GM18498 (cell line): ENCODE results near the gene SLC12A5.

ENCODE experiments used
- ATAC-seq: cut with Tn5 transposase; IDR thresholded peaks from one replicate; pipeline ENCODE4 v1.9.1; 2021; ENCODE audit warnings: mild to moderate bottlenecking, moderate library complexity; ENCODE audit not compliant: unreplicated experiment

The SLC12A5 gene

GRCh38 chr20:46051556-46052308 lies 22.7 kb downstream of the SLC12A5 start:
- ATAC-seq: no peak

- no peak for ATAC-seq
Measured at GRCh38 chr20:46053416-46053815, 24.4 kb downstream of the SLC12A5 start.

GRCh38 chr20:46054606-46055005 lies 25.6 kb downstream of the SLC12A5 start:
- no peak for ATAC-seq

- no peak for ATAC-seq
Measured at GRCh38 chr20:46055269-46055668, 26.3 kb downstream of the SLC12A5 start.

GRCh38 chr20:46056027-46056833 lies 27.2 kb downstream of the SLC12A5 start:
- ATAC-seq: no peak

DNA sequence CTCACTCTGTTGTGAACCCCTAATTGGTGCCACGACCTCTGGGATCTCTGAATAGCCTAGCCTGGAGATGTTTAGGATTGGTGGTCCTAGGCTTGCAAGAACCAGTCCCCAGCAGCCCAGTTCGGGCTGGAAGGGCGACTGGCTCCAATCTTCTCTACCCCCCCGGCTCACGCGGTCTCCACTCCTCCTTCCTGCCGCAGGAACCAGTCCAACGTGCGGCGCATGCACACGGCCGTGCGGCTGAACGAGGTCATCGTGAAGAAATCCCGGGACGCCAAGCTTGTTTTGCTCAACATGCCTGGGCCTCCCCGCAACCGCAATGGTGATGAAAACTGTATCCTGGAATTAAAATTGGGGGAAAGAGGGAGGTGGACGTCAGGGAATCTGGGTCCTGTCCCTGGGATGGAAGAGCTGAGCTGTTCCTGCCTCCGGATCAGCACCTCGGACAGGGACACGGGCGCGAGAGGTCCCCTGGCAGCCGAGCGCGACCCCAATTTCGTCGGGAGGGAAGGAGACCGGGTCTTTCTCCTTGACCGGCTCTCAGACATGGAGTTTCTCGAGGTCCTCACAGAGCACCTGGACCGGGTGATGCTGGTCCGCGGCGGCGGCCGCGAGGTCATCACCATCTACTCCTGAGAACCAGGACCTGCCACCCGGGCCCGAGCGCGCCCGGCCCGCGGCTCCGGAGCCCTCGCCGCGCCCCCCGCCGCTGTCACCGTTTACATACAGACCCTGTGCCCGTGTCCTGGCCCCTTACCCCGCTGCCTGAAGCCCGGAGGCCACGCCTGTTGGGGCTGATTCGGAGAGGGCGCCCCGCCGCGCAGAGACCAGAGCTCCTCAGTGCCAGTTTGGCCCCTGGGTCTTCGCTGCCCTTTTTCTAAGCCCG lies 28.2 kb downstream of the SLC12A5 start:
- ATAC-seq: no peak

DNA sequence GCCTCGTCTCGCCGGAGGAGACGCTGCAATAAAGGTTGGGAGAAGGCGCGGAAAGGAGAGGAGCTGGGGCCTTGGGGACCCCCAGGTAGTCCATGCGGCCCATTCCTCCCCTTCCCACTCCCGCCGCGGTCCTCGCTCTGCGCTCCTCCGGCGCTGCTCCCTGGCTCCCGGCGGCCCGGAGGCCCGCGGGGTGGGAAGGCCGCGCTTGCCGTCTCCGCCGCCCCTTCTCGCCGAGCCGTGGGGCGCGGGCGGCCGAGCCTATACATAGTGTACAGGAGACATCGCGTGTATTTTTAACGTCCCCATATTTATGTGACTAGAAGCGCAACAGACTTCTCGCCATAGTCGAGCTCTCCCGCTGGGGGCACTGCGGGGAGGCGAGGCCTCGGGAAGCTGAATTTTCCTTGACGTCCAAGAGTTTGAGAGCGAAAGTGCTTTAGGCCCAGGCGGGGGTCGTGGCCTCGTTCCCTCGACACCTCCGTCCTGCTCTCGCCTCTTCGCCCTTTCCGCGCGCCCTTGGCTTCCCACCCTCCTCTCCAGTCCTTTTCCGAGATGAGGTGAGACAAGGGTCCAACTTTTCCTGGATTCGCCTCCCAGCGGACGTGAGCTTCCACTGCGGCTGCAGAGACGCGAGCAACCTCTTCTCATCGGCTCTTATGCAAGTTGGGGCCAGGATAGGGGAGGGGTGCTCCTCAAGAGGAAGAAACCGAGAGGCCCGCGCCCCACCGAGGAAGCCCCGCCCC lies 29.0 kb downstream of the SLC12A5 start:
- no peak for ATAC-seq

DNA sequence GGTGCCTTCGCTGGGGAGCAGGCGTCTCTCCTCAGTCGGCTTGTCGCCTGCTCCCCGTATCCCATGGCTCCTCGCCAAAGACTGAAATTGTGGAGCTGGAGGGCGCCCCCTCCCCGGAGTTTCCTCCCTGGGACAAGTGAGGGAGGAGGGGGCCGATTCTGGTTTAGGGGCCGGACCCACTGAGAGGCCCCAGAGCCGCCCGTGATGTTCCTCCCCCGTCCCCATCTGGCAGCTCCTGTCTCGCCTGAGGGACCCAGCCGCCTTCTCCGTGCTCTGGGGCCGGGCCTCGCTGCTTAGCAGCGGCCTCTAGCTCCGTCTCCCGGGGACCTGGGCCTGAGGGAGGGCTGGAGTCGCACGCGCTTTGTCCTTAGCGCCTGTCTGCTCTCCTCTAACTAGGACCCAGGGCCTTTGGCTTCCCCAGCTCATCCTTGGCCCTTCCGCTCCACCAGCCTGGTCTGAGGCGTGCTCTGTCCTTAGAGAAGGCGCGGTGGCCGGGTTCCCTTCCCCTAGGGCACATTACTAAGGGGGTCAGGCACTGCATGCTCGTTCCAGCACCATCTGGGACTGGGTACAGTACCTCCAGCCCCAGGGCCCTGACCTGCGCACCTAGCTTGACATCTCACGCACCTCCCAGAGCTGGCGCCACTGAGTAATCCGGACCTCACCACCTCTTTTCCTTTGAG lies 29.7 kb downstream of the SLC12A5 start:
- no peak for ATAC-seq

GRCh38 chr20:46060301-46060881 lies 31.4 kb downstream of the SLC12A5 start:
- ATAC-seq: no peak

GRCh38 chr20:46060975-46061374 lies 32.0 kb downstream of the SLC12A5 start:
- no peak for ATAC-seq

GRCh38 chr20:46062151-46062550 lies 33.1 kb downstream of the SLC12A5 start:
- no peak for ATAC-seq

- no peak for ATAC-seq
Measured at GRCh38 chr20:46062621-46063020, 33.6 kb downstream of the SLC12A5 start.

DNA sequence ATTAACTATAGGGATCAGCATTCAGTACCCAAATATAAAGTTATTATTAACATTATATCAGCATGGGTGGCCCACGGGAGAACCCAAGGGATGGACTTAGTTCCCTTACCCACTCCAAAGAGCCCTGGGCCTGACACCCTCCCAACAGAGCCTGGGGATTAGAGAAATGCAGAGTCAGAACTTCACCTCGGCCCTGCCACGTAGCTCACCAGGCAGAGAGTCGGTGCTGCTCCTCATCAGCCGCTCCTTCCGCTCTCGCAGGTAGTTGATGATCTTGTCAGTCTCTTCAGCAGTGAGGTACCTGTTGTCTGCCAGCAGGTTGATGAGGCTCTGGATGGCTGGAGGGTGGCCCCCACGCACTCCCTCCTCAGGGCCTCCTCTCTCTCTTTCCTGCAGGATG lies 34.1 kb downstream of the SLC12A5 start:
- ATAC-seq: no peak

- ATAC-seq: no peak
Measured at GRCh38 chr20:46063652-46064054, 34.6 kb downstream of the SLC12A5 start.

GRCh38 chr20:46065006-46065405 lies 36.0 kb downstream of the SLC12A5 start:
- ATAC-seq: no peak

GRCh38 chr20:46065691-46066090 lies 36.7 kb downstream of the SLC12A5 start:
- no peak for ATAC-seq

DNA sequence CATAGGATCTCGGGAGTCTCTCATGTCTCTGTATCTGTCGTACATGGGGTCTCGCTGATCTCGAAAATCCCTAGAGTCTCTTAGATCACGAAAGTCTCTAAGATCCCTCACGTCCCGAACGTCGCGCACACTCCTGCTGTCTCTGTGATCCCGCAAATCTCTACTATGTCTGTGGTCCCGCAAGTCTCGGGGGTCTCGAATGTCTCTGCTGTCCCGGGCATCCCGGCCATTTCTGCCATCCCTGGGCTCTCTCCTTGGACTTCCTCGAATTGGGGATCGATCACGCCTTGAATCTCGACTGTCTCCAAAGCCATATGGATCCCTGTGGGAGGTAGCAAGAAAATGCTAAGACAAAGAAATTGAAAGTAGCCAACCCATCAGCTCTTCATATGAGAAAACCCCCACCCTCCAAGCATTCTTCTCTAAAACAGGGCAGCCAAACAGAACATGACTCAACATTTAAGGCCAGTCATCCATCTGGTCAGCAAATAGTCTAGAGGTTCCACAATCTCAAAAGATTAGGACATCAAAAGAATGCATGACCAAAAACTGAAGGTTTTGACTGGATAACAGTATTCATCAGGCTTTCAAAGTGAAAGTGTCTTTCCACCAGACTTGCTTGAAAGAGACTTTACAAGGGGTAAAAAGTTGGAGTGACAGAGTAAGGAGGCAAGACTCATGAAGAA lies 41.3 kb downstream of the SLC12A5 start:
- ATAC-seq: no peak

GRCh38 chr20:46071573-46071972 lies 42.6 kb downstream of the SLC12A5 start:
- ATAC-seq: no peak

DNA sequence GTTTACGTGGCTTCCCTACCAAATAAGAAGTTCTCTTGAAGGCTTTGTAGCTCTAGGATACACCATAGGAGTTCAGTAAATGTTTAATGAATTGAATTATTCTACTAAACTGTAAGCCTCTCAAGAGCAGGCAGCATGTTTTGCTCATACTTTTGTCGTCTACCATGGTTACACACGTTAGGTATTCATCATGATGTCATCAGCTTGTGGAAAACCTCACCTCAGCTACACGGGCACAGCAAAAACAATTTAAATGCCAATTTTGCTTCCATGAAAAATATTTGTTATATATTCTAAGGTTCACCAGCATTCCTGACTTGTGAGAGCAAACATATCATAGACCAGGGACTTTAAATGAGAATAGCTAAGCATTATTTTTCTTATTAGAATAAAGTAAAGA lies 44.0 kb downstream of the SLC12A5 start:
- ATAC-seq: no peak
